PFSK-1 (cell line): ENCODE measurements around the gene KLF13.

Experiments
- TAF1 ChIP-seq: IDR thresholded peaks from 2 replicates; pipeline ENCODE4 v1.6.1; 2012; ENCODE audit warnings: low read length, control low read depth, borderline replicate concordance; ENCODE audit not compliant: insufficient read depth
- TF ChIP-seq, protein P1 (sequence below), 2 experiments: IDR thresholded peaks; 2 replicates each; pipeline versions ENCODE4 v1.6.1 to v1.8.0; 2011 to 2012; ENCODE audit warnings: low read depth in 2 of 2, low read length in 2 of 2, control low read depth in 1 of 2, inconsistent platforms in 1 of 2, mild to moderate bottlenecking in 1 of 2, moderate library complexity in 1 of 2; ENCODE audit not compliant: insufficient read depth in 1 of 2

DNA sequence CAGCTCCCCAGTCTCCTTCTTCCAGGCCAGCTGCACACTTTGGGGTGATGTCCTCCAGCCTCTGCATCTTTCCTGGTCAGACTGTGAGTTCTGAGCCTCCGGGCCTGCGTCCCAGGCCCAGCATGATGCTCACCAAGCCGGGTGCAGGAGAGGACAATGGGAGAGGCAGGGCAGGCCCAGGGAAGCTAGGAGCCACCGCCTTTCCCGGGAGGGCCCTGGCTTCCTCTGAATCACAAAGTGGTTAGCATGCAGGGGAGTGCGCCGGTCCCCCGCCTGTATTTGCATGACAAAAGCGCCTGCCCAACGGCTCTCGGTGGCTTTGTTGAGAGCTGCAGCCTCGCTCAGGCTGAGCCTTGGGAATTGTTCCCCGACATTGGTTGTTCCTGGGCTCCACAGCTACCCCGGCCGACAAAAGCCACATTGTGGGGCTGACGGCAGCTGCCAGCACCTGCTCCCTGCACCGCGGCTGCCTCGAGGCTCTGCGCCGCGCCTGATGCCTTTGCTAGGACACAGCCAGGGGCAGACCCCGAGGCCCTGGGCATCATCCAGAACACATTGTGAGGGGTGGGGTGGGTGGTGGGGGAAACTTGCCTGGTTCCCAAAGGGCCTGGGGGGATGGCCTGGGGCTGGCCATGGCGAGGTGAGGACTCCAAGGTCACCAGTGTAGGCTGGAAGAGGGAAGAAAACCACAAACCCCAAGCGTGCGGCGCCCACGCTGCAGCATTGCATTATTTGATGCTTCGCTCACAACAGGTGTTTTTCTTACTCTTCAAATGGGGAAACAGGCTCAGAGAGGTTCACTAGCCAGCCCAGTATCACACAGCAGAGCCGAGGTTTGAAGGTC, 20.0 kb upstream of the KLF13 start:
- TF ChIP-seq, protein P1, sequence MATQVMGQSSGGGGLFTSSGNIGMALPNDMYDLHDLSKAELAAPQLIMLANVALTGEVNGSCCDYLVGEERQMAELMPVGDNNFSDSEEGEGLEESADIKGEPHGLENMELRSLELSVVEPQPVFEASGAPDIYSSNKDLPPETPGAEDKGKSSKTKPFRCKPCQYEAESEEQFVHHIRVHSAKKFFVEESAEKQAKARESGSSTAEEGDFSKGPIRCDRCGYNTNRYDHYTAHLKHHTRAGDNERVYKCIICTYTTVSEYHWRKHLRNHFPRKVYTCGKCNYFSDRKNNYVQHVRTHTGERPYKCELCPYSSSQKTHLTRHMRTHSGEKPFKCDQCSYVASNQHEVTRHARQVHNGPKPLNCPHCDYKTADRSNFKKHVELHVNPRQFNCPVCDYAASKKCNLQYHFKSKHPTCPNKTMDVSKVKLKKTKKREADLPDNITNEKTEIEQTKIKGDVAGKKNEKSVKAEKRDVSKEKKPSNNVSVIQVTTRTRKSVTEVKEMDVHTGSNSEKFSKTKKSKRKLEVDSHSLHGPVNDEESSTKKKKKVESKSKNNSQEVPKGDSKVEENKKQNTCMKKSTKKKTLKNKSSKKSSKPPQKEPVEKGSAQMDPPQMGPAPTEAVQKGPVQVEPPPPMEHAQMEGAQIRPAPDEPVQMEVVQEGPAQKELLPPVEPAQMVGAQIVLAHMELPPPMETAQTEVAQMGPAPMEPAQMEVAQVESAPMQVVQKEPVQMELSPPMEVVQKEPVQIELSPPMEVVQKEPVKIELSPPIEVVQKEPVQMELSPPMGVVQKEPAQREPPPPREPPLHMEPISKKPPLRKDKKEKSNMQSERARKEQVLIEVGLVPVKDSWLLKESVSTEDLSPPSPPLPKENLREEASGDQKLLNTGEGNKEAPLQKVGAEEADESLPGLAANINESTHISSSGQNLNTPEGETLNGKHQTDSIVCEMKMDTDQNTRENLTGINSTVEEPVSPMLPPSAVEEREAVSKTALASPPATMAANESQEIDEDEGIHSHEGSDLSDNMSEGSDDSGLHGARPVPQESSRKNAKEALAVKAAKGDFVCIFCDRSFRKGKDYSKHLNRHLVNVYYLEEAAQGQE (IDR thresholded peaks at IDR 0.05; ENCODE audit: insufficient read depth in 1 of 2, low read depth in 2 of 2, low read length in 2 of 2), result no peak
- TF ChIP-seq TAF1, result no peak
